Measurements from ENCODE around the gene SNTG2.

The SNTG2 gene

GRCh38 chr2:1157107-1157506 is 206.5 kb downstream of the SNTG2 start:
- no peak for TF ChIP-seq CTCF (conservative IDR thresholded peaks at IDR 0.05; ENCODE audit: low read depth, low read length)
- no peak overlapping the region for H3K4me3 ChIP-seq (ENCODE audit: low read length)
- DNase-seq (ENCODE audit: low read depth) = no peak

- H3K4me3 ChIP-seq (ENCODE audit: low read length) = no peak overlapping the region
- no peak for DNase-seq (ENCODE audit: low read depth)
- no peak for TF ChIP-seq CTCF (conservative IDR thresholded peaks at IDR 0.05; ENCODE audit: low read depth, low read length)
Observed at GRCh38 chr2:1159013-1159412, 208.4 kb downstream of the SNTG2 start.

- no peak for TF ChIP-seq CTCF (conservative IDR thresholded peaks at IDR 0.05; ENCODE audit: low read depth, low read length)
- no peak overlapping the region for H3K4me3 ChIP-seq (ENCODE audit: low read length)
- no peak for DNase-seq (ENCODE audit: low read depth)
Observed at GRCh38 chr2:1162246-1162645, 211.6 kb downstream of the SNTG2 start.

GRCh38 chr2:1162768-1163584 is 212.3 kb downstream of the SNTG2 start:
- no peak for TF ChIP-seq CTCF (conservative IDR thresholded peaks at IDR 0.05; ENCODE audit: low read depth, low read length)
- DNase-seq (ENCODE audit: low read depth) = no peak
- no peak overlapping the region for H3K4me3 ChIP-seq (ENCODE audit: low read length)

GRCh38 chr2:1166976-1167375 is 216.3 kb downstream of the SNTG2 start:
- no peak for TF ChIP-seq CTCF (conservative IDR thresholded peaks at IDR 0.05; ENCODE audit: low read depth, low read length)
- no peak for DNase-seq (ENCODE audit: low read depth)
- no peak overlapping the region for H3K4me3 ChIP-seq (ENCODE audit: low read length)

- TF ChIP-seq CTCF (conservative IDR thresholded peaks at IDR 0.05; ENCODE audit: low read depth, low read length) = no peak
- DNase-seq (ENCODE audit: low read depth) = no peak
- no peak overlapping the region for H3K4me3 ChIP-seq (ENCODE audit: low read length)
Observed at GRCh38 chr2:1168846-1169245, 218.2 kb downstream of the SNTG2 start.

- no peak overlapping the region for H3K4me3 ChIP-seq (ENCODE audit: low read length)
- DNase-seq (ENCODE audit: low read depth) = no peak
- TF ChIP-seq CTCF (conservative IDR thresholded peaks at IDR 0.05; ENCODE audit: low read depth, low read length) = no peak
Observed at GRCh38 chr2:1169291-1169949, 218.8 kb downstream of the SNTG2 start.

Data from retinal pigment epithelial cell (primary cell).